A549 (cell line): Measurements from ENCODE around the gene KRABD2. TPM values are rescaled to one million over a fixed set of nuclear protein-coding genes. Genes with fewer than 3 reads are reported as not detected.

Experiments used
- polyA plus RNA-seq, 4 experiments: library from polyadenylated mRNA; depleted of rRNA in 3 of 4; stranded (reverse); fragments of >200 nt; fragmentation: RNase III in 1 of 4; extraction: RNeasy Plus Mini Kit Qiagen cat#74134 plus additional on column Dnase treatment in 1 of 4; gene quantifications; 2 replicates in 3 of 4; 3 replicates in 1 of 4; pipeline ENCODE4 v1.2.3, GENCODE V29; 2011 to 2017
- small RNA-seq, 6 experiments: library from RNA; depleted of rRNA; stranded (forward); fragments of <200 nt; gene quantifications; one replicate each; pipeline ENCODE3, GENCODE V24; 2012

KRABD2 gene

Small RNAs within 50 kb of the gene (small RNA-seq; reads per million reads assigned to genes)
- gene RF00265: 0 reads per million in 6 experiments

Other genes with a start within 250 kb of the KRABD2 start
- gene PER1, start 224.3 kb downstream of the KRABD2 start, polyA plus RNA-seq (2011; rRNA removed): 5.5 and 5.6 TPM in 2 replicates
- gene PER1, start 224.3 kb downstream of the KRABD2 start, polyA plus RNA-seq (2017; fragmentation: RNase III; extraction: RNeasy Plus Mini Kit Qiagen cat#74134 plus additional on column Dnase treatment): 6.8 to 8.7 TPM (median 8.4 TPM) in 3 replicates
- gene VAMP2, start 213.8 kb downstream of the KRABD2 start, polyA plus RNA-seq (2011; rRNA removed): 21.7 and 24.7 TPM in 2 replicates
- gene VAMP2, start 213.8 kb downstream of the KRABD2 start, polyA plus RNA-seq (2017; fragmentation: RNase III; extraction: RNeasy Plus Mini Kit Qiagen cat#74134 plus additional on column Dnase treatment): 19.2 to 23.3 TPM (median 19.3 TPM) in 3 replicates
- gene TMEM107, start 200.3 kb downstream of the KRABD2 start, polyA plus RNA-seq (2011; rRNA removed): 21.8 and 22.8 TPM in 2 replicates
- 16.0 to 19.2 TPM (median 17.0 TPM) in 3 replicates for gene TMEM107, start 200.3 kb downstream of the KRABD2 start, polyA plus RNA-seq (2017; fragmentation: RNase III; extraction: RNeasy Plus Mini Kit Qiagen cat#74134 plus additional on column Dnase treatment)
- 3.0 and 3.3 TPM in 2 replicates for gene BORCS6, start 186.5 kb downstream of the KRABD2 start, polyA plus RNA-seq (2011; rRNA removed)
- gene BORCS6, start 186.5 kb downstream of the KRABD2 start, polyA plus RNA-seq (2017; fragmentation: RNase III; extraction: RNeasy Plus Mini Kit Qiagen cat#74134 plus additional on column Dnase treatment): 4.1 to 6.6 TPM (median 6.1 TPM) in 3 replicates
- gene AURKB, start 166.1 kb downstream of the KRABD2 start, polyA plus RNA-seq (2011; rRNA removed): 51.0 and 59.5 TPM in 2 replicates
- gene AURKB, start 166.1 kb downstream of the KRABD2 start, polyA plus RNA-seq (2017; fragmentation: RNase III; extraction: RNeasy Plus Mini Kit Qiagen cat#74134 plus additional on column Dnase treatment): 124 to 137 TPM (median 130 TPM) in 3 replicates
- 21.9 and 32.7 TPM in 2 replicates for gene CTC1, start 128.6 kb downstream of the KRABD2 start, polyA plus RNA-seq (2011; rRNA removed)
- gene CTC1, start 128.6 kb downstream of the KRABD2 start, polyA plus RNA-seq (2017; fragmentation: RNase III; extraction: RNeasy Plus Mini Kit Qiagen cat#74134 plus additional on column Dnase treatment): 14.9 to 21.7 TPM (median 19.7 TPM) in 3 replicates
- gene PFAS, start 127.4 kb downstream of the KRABD2 start, polyA plus RNA-seq (2011; rRNA removed): 51.9 and 64.5 TPM in 2 replicates
- 58.2 to 60.1 TPM (median 59.2 TPM) in 3 replicates for gene PFAS, start 127.4 kb downstream of the KRABD2 start, polyA plus RNA-seq (2017; fragmentation: RNase III; extraction: RNeasy Plus Mini Kit Qiagen cat#74134 plus additional on column Dnase treatment)
- 56.4 and 60.4 TPM in 2 replicates for gene RANGRF, start 88.0 kb downstream of the KRABD2 start, polyA plus RNA-seq (2011; rRNA removed)
- 43.6 to 49.0 TPM (median 47.2 TPM) in 3 replicates for gene RANGRF, start 88.0 kb downstream of the KRABD2 start, polyA plus RNA-seq (2017; fragmentation: RNase III; extraction: RNeasy Plus Mini Kit Qiagen cat#74134 plus additional on column Dnase treatment)
- 6.8 and 9.1 TPM in 2 replicates for gene SLC25A35, start 81.3 kb downstream of the KRABD2 start, polyA plus RNA-seq (2011; rRNA removed)
- gene SLC25A35, start 81.3 kb downstream of the KRABD2 start, polyA plus RNA-seq (2017; fragmentation: RNase III; extraction: RNeasy Plus Mini Kit Qiagen cat#74134 plus additional on column Dnase treatment): 7.5 to 11.2 TPM (median 10.1 TPM) in 3 replicates
- gene ARHGEF15, start 66.5 kb downstream of the KRABD2 start, polyA plus RNA-seq (2011; rRNA removed): not detected in 2 replicates
- gene ARHGEF15, start 66.5 kb downstream of the KRABD2 start, polyA plus RNA-seq (2017; fragmentation: RNase III; extraction: RNeasy Plus Mini Kit Qiagen cat#74134 plus additional on column Dnase treatment): not detected in 3 replicates
- not detected in 2 replicates for gene ODF4, start 36.9 kb downstream of the KRABD2 start, polyA plus RNA-seq (2011; rRNA removed)
- gene ODF4, start 36.9 kb downstream of the KRABD2 start, polyA plus RNA-seq (2017; fragmentation: RNase III; extraction: RNeasy Plus Mini Kit Qiagen cat#74134 plus additional on column Dnase treatment): not detected in 3 replicates
- gene RPL26, start 6.5 kb upstream of the KRABD2 start, polyA plus RNA-seq (2011; rRNA removed): 6,286 and 7,141 TPM in 2 replicates
- gene RPL26, start 6.5 kb upstream of the KRABD2 start, polyA plus RNA-seq (2017; fragmentation: RNase III; extraction: RNeasy Plus Mini Kit Qiagen cat#74134 plus additional on column Dnase treatment): 5,521 to 6,159 TPM (median 5,591 TPM) in 3 replicates
- gene RNF222, start 21.1 kb upstream of the KRABD2 start, polyA plus RNA-seq (2011; rRNA removed): not detected in 2 replicates
- not detected in 3 replicates for gene RNF222, start 21.1 kb upstream of the KRABD2 start, polyA plus RNA-seq (2017; fragmentation: RNase III; extraction: RNeasy Plus Mini Kit Qiagen cat#74134 plus additional on column Dnase treatment)
- 71.0 and 91.0 TPM in 2 replicates for gene NDEL1, start 59.2 kb upstream of the KRABD2 start, polyA plus RNA-seq (2011; rRNA removed)
- gene NDEL1, start 59.2 kb upstream of the KRABD2 start, polyA plus RNA-seq (2017; fragmentation: RNase III; extraction: RNeasy Plus Mini Kit Qiagen cat#74134 plus additional on column Dnase treatment): 50.7 to 53.3 TPM (median 51.5 TPM) in 3 replicates